ENCODE measurements around the gene PDZD4. TPM values are rescaled to one million over a fixed set of nuclear protein-coding genes. Genes with fewer than 3 reads are reported as not detected.

PDZD4 gene, protein sequence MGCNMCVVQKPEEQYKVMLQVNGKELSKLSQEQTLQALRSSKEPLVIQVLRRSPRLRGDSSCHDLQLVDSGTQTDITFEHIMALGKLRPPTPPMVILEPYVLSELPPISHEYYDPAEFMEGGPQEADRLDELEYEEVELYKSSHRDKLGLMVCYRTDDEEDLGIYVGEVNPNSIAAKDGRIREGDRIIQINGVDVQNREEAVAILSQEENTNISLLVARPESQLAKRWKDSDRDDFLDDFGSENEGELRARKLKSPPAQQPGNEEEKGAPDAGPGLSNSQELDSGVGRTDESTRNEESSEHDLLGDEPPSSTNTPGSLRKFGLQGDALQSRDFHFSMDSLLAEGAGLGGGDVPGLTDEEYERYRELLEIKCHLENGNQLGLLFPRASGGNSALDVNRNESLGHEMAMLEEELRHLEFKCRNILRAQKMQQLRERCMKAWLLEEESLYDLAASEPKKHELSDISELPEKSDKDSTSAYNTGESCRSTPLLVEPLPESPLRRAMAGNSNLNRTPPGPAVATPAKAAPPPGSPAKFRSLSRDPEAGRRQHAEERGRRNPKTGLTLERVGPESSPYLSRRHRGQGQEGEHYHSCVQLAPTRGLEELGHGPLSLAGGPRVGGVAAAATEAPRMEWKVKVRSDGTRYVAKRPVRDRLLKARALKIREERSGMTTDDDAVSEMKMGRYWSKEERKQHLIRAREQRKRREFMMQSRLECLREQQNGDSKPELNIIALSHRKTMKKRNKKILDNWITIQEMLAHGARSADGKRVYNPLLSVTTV
- total RNA-seq (2014; rRNA removed), result 0.26 and 0.63 TPM in 2 replicates
- Bru-seq, nascent RNA, result percentile 9 among the genes with signal in this experiment
- percentile 11 among the genes with signal in this experiment for BruChase-seq, experiment 1, labeled RNA remaining after a 6-hour chase
- BruChase-seq, experiment 2, labeled RNA remaining after a 2-hour chase, result percentile 3 among the genes with signal in this experiment
- long read RNA-seq, result 0 reads

DNA sequence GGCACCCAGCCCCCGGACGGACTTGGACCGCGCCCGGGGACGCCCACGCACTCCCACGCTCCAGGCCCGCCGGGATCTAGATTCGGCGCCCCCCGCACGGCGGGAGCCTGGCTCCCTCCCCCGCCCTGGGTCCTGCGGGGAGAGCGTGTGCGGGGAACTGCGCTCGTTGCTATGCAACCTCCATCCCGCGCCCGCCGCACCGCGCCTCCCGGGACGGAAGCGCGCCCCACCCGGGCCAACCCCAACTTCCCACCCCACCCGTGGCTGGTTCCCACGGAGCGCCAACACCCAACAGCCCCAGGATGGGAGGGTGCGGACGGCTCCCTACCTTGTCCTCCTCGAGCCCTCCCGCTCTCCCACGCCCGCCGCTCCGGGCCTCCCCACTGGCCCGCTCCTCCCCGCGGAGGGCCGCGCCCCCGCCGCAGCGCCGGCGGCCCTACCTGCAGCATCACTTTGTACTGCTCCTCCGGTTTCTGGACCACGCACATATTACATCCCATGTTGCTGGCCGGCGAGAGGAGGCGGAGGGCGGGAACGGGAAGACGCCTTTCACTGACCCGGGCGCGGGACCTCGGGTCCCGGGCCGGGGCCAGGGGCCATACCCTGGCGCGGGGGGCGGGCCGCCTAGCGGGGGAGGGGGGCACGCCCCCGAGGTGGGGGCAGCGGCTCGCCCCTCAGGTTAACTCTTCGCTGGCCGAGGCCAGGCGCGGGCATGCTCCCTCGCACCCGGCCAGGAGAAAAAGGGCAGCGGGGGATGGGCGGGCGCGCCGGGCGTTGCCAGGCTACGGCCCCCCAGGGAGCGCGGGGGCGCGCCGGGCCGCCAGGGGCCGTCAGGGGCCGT is at the start of gene PDZD4:
PDZD4 (minus strand) TSS at position 746 of the 841 bp plus-strand sequence; CDS start at position 500, 246 bp downstream.
- Histone ChIP-seq H3K4me3 (ENCODE audit: low read length) (peak within 1 kb of the TSS; percentile 32; the same call in 1 of the 2 replicates), H3K27me3 (ENCODE audit: low read length) (peaks cover 43% of the 10 kb centered on the region), H3K9me3 (ENCODE audit: low read length) (no peaks in the 10 kb centered on the region), H3K4me1 (ENCODE audit: insufficient read depth, low read length) (no peaks in the 10 kb centered on the region), H3K36me3 (ENCODE audit: low read depth, low read length) (no peaks in the 10 kb centered on the region), H3K79me2 (ENCODE audit: low read length) (no peaks in the 10 kb centered on the region), H3K9ac (ENCODE audit: low read length) (no peak within 1 kb of the TSS), H3F3A (ENCODE audit: low read length, unreplicated experiment) (no peaks in the 10 kb centered on the region), H3K9me2 (replicated peaks; ENCODE audit: low read length) (no peaks in the 10 kb centered on the region), H3K27ac (ENCODE audit: low read length) (no peak within 1 kb of the TSS), H4K20me1 (ENCODE audit: low read length) (no peaks in the 10 kb centered on the region), H2AFZ (ENCODE audit: low read length) (no peak within 1 kb of the TSS), H3K4me2 (ENCODE audit: low read length) (peak within 1 kb of the TSS; percentile 56)
- TF ChIP-seq EZH2phosphoT487 (IDR thresholded peaks at IDR 0.05; ENCODE audit: borderline replicate concordance, low read length), result peak; percentile 66; the same call in 1 of the 2 replicates
- TF ChIP-seq, protein P1, sequence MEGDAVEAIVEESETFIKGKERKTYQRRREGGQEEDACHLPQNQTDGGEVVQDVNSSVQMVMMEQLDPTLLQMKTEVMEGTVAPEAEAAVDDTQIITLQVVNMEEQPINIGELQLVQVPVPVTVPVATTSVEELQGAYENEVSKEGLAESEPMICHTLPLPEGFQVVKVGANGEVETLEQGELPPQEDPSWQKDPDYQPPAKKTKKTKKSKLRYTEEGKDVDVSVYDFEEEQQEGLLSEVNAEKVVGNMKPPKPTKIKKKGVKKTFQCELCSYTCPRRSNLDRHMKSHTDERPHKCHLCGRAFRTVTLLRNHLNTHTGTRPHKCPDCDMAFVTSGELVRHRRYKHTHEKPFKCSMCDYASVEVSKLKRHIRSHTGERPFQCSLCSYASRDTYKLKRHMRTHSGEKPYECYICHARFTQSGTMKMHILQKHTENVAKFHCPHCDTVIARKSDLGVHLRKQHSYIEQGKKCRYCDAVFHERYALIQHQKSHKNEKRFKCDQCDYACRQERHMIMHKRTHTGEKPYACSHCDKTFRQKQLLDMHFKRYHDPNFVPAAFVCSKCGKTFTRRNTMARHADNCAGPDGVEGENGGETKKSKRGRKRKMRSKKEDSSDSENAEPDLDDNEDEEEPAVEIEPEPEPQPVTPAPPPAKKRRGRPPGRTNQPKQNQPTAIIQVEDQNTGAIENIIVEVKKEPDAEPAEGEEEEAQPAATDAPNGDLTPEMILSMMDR (conservative IDR thresholded peaks at IDR 0.05; ENCODE audit: low read depth, low read length), result no peak
- peak; percentile 88 for TF ChIP-seq EZH2 (IDR thresholded peaks at IDR 0.05; ENCODE audit: low read length, unreplicated experiment)
- ChIA-PET CTCF (no interaction called here), POLR2A (ENCODE audit: unreplicated experiment) (no interaction called here)
- no TSS peak for BruUV-seq (replicated peaks)
- DNase-seq (no peak), ATAC-seq (peak; percentile 22; the same call in 1 of the 2 replicates)
- intact Hi-C loops (cut with micrococcal nuclease), result no loop called here

DNA sequence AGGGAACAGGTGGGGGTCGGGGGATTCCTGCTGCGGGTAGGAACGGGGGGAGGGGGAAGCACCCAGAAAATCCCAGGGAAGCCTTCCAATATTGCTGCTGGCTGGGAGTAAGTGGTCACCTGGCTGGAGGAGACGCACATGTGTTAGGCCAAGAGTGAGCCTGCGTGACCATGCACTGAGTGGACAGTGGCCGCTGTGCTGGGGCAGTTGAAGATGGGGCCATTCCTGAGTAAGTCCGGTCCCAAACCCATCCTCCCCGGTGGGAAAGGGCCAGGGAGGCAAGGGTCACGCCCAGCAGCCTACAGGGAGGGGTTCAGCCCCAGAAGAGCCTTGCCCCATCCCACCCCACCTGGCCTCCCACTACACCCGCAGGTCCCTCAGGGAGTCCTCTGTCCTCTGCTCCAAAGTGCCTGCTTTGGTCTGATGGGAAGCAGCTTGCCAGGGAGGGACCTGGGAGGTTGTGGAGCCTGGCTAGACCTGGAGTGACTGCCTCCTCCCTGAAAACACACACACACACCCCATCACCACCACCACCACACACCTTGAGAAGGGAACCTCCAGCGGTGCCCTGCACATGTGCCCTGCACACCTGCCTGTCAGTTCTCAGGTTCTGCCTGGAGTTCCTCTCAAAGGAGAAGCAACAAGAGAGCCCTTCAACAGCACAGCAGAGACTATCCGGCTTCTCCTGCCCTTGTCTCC is 49.5 kb upstream of the PDZD4 start:
- intact Hi-C loops (cut with micrococcal nuclease), result no loop called here
- H3K4me1 ChIP-seq (ENCODE audit: insufficient read depth, low read length), result peaks cover 2% of the 10 kb centered on the region; the same call in 1 of the 2 replicates
- no TSS peak for BruUV-seq (replicated peaks)
- H3K4me2 ChIP-seq (ENCODE audit: low read length), result no peak overlapping the region
- no peak overlapping the region for H3K9ac ChIP-seq (ENCODE audit: low read length)
- POLR2A ChIA-PET (ENCODE audit: unreplicated experiment), result no interaction called here
- TF ChIP-seq EZH2phosphoT487 (IDR thresholded peaks at IDR 0.05; ENCODE audit: borderline replicate concordance, low read length) (no peak), EZH2 (IDR thresholded peaks at IDR 0.05; ENCODE audit: low read length, unreplicated experiment) (no peak)
- TF ChIP-seq, protein P1 (conservative IDR thresholded peaks at IDR 0.05; ENCODE audit: low read depth, low read length), result no peak
- H3K9me3 ChIP-seq (ENCODE audit: low read length), result no peaks in the 10 kb centered on the region
- no peak overlapping the region for H3K4me3 ChIP-seq (ENCODE audit: low read length)
- H3K27ac ChIP-seq (ENCODE audit: low read length), result no peak overlapping the region
- CTCF ChIA-PET, result no interaction called here
- DNase-seq, result no peak
- H3K79me2 ChIP-seq (ENCODE audit: low read length), result no peaks in the 10 kb centered on the region
- no peak for ATAC-seq
- H2AFZ ChIP-seq (ENCODE audit: low read length), result no peak overlapping the region
- no peaks in the 10 kb centered on the region for H3K36me3 ChIP-seq (ENCODE audit: low read depth, low read length)
- H3F3A ChIP-seq (ENCODE audit: low read length, unreplicated experiment), result no peaks in the 10 kb centered on the region
- no peaks in the 10 kb centered on the region for H3K27me3 ChIP-seq (ENCODE audit: low read length)
- H3K9me2 ChIP-seq (replicated peaks; ENCODE audit: low read length), result no peaks in the 10 kb centered on the region
- H4K20me1 ChIP-seq (ENCODE audit: low read length), result no peaks in the 10 kb centered on the region
